GM19463 (cell line): Measurements from ENCODE around the gene UST.
"Not testable (repeated sequence)": the region's sequence is repeated elsewhere in the genome, so short reads cannot be mapped to it uniquely, and the experiment has no call there.

Source experiments
- ATAC-seq: cut with Tn5 transposase; IDR thresholded peaks from one replicate; pipeline ENCODE4 v1.9.1; 2021; ENCODE audit warnings: mild to moderate bottlenecking, moderate library complexity; ENCODE audit not compliant: unreplicated experiment

UST gene

DNA sequence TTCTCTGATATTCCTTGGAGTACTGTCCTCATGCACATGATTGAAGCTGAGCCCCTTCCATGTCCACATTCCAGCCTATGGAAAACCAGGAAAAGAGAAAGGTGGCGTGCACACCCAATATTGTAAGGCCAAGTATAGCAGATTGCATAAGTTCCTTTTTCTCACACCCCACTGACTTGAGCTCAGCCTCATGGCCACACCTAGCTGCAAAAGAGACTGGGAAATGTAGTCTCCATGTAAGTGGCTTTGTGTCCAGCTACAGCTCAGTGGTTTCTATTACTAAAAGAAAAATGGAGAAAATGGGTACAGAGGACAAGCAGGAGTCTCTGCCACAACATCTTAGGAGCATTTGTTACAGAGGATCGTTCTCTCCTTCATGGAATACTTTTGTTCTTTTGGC lies 10.8 kb upstream of the UST start:
- ATAC-seq = no peak

DNA sequence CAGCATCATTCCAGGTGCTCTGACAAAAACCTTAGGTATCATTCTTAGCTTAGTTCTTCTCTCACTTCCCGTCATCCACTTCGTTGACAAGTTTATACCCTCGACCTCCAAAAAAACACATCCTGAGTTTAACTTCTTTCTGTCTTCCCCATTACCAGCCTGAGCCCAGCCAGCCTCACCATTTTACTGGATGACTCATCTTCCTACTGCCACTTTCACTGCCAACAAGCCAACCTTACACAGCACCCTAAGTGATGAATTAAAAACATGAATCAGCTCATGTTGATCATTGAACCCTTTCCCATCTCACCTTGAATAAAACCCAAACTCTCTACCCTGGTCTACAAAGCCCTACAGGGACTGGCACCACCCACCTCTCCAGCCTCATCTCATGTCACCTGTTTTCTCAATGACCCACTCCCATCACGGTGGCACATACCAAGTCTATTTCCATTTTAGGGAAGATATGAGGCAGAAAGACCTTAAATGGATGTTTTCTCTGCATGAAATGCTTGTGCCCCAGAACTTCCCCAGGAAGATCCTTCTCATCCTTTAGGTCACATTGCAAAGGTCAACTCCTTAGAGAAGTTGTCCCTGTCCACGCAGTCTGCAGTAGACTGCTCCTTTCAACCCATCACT lies 9.9 kb upstream of the UST start:
- no peak for ATAC-seq

- no peak for ATAC-seq
Measured at GRCh38 chr6:148737806-148738205, 9.0 kb upstream of the UST start.

DNA sequence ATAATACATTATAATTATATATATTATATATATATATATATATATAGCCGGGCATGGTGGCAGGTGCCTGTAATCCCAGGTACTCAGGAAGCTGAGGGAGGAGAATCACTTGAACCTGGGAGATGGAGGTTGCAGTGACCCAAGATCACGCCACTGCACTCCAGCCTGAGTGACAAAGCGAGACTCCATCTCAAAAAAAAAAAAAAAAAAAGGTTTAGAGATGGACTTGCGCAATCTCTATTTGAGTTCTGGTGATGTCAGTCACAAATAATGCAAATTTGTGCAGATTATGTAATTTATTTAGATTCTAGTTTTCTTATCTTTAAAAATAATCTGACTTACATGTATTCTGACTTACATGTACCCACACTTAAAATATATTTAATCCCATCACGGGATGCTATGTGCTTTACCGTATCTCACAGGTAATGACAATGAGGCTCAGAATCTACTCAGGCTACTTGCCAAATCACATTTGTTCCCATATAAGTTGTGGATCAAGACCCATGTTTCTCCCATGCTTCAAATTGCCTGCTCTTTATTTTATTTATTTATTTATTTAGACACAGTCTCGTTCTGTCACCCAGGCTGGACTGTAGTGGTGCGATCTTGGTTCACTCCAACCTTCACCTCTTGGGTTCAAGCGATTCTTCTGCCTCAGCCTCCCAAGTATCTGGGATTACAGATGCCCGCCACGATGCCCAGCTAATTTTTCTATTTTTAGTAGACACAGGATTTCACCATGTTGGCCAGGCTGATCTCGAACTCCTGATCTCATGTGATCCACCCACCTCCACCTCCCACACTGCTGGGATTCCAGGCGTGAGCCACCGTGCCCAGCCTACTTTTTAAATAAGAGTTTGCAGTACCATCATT lies 7.6 kb upstream of the UST start:
- ATAC-seq = no peak

DNA sequence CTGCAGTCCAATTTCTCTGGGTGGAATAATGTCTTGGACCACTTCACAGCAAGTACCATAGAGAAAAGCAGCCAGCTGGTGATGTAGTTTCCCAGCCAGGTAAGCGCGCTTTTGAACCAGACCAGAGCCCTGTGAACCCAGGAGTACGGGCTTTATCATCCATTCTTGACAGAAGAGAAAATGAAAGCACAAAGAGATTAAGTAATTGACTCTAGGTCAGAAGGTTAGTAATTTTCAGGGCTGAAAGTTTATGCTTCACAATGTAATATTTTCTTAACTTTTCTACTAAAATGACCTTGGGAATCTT lies 7.1 kb upstream of the UST start:
- no peak for ATAC-seq

DNA sequence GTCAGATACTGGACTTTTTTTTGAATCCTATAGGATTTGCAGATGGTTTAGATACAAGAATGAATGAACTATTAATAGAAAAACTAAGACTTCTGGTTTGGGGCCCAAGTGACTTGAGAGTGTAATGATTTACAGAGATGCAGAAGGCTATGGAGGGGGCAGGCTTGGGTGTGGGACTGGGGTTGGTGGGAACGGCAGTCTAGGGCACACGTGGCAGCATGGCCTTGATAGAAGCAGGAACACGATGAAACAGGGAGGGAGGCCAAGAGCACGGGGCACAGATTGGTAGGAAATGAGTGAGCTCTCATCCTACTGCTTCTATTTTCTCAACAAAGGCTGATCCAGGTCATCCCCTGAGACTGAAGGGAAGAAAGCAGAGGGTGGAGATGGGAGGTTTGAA lies 3.4 kb upstream of the UST start:
- no peak for ATAC-seq

DNA sequence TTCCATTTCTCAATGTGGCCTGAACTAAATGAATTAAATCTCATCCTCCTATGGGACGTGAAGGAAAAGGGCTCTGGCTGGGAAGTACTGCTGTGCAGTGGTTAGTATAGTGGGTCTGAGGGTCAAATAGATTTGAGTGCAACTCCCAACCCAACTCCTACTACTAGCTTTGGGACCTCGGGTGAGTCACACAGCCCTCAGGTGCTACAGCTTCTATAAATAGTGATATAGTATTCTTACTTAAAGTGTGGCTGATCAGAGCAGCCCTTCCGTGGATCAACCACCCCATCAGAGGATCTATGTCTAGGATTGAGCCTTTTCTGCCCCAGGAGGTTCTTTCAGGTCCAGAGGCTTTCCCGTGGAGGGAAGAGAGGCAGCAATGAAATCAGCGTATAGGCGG lies 904 bp upstream of the UST start:
- ATAC-seq = no peak

DNA sequence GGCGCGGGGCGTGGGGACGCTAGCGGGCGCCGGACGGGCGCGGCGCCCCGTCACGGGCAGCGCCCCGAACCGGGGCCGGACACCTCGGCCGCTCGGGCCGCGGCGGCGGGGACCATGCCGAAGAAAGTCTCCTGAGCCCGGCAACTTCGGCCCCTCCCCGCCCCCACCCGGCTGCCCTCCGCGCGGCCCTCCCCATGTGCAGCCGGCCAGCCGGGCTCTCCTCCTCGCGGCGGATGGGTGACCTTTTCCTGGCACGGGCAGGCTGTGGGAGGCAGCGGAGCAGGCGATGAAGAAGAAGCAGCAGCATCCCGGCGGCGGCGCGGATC lies 278 bp downstream of the UST start:
- peak; percentile 24 for ATAC-seq

DNA sequence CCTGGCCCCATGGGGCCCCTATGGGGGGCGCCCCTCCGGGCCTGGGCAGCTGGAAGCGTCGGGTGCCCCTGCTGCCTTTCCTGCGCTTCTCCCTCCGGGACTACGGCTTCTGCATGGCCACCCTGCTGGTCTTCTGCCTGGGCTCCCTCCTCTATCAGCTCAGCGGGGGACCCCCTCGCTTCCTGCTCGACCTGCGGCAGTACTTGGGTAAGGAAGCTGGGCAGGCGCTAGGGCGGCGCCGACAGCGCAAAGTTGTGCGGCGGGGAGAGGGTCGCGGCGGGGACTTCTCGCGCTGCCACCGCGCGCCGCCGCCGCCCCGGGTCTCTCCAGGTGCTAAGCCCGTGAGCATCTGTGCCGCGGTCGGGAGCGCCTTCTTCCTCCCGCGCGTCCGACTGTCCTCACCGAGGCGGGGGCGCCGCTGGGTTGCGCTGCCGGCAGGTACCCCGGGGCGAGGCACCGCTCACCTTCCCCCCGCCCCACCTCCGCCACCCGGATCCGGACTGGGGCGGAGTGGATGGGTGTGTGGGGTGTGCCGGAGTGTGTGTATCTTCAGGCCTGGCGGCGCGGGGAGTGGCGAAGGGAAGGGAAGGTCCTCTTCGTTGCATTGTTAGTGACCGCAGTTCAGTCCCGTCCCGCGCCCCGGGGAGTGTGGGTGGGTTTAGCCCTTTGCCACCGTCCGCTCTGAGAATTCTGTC lies 788 bp downstream of the UST start:
- peak; percentile 23 for ATAC-seq

DNA sequence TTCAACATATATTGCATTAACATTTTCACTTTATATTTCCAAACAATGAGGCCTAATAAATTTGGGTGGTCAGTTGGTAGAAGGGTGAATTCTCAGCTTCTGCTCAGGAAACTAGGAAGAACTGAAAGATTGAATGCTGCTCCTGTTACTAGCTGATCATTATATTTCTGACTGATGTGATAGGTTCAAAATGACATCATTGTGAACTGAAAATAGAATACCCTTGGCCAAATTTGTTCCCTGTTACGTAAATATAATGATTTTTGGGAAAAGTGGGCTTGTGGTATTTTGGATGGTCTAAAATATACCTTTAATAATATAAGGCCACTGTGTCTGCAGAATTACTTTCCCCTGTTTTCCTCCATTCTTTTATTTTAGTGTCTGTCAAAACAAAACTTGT lies 2.8 kb downstream of the UST start:
- ATAC-seq = no peak

DNA sequence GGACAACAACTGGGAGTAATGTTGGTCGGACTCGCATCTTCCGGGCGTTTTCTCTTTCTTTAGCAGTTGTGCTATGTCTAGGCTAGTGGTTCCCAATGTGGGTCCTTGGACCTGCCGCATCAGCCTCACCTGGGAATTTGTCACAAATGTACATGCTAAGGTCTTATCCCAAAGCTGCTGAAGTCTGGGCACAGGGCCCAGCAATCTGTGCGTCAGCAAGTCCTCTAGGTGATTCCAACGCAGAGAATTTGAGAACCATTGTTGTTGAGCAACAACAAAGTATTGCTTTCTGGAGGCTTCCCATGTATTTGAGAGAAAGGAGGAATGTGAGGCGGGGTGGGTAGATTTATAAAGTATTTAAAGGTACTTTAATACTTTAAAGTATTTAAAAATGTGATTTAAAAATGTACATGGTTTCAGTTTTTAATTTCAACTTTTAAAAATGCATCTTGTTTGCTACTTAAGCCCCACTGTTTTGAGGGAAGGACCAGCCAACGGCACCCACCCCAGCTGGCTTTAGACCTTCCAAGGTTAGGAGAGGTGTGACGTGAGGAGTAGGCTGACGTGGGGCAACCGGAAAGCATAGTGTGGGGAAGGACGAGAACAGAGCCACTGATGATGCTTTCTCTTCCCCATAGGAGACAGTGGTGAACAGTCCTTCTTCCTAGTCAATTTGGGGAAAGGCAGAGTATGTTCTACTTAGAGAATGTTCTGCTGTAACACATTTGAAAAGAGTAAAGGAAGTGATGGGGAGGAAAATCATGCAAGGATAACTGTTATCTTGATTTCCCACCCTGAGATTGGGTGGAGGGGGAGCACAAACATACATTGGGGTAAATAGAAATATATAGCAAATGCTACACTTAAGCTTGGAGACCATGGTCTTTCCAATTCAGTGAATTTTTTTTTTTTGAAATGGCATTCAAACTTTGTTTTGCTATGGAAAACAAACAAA lies 4.3 kb downstream of the UST start:
- ATAC-seq = no peak

- ATAC-seq = no peak
Measured at GRCh38 chr6:148751793-148752170, 5.0 kb downstream of the UST start.

GRCh38 chr6:148755379-148755778 lies 8.5 kb downstream of the UST start:
- ATAC-seq = not testable (repeated sequence)

GRCh38 chr6:148757944-148758480 lies 11.2 kb downstream of the UST start:
- no peak for ATAC-seq

DNA sequence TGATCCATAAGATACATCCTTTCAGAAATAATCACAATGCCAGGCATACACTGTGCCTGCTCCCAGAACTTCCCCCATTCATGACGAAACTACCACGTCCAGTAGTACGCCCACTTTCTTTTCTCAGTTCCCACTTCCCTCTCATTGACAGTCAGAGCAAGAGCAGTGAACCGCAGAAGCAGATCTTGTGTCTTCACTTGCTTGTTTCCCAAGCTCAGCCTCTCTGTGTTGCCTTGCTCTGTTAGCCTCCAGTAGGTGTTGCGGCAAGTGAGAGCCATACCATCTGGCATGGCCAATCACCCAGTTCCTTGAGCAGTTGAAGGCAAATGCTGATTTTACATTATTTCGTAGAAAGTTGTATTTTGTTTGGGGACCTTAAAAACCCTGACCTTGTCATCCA lies 11.7 kb downstream of the UST start:
- peak; percentile 86 for ATAC-seq

DNA sequence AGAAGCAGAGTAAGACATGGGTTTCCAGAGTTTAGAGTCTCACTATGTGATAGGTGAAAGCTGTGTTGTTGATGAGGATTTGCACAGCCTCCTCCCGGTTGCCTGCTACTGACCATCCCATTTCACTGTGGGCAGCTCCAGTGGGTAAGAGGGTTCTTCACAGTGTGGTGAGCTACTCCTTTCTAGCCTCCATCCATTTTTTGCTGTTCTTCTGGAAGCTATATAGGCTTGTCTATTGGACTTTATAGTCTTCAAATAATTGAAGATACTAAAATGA lies 13.4 kb downstream of the UST start:
- ATAC-seq = no peak

DNA sequence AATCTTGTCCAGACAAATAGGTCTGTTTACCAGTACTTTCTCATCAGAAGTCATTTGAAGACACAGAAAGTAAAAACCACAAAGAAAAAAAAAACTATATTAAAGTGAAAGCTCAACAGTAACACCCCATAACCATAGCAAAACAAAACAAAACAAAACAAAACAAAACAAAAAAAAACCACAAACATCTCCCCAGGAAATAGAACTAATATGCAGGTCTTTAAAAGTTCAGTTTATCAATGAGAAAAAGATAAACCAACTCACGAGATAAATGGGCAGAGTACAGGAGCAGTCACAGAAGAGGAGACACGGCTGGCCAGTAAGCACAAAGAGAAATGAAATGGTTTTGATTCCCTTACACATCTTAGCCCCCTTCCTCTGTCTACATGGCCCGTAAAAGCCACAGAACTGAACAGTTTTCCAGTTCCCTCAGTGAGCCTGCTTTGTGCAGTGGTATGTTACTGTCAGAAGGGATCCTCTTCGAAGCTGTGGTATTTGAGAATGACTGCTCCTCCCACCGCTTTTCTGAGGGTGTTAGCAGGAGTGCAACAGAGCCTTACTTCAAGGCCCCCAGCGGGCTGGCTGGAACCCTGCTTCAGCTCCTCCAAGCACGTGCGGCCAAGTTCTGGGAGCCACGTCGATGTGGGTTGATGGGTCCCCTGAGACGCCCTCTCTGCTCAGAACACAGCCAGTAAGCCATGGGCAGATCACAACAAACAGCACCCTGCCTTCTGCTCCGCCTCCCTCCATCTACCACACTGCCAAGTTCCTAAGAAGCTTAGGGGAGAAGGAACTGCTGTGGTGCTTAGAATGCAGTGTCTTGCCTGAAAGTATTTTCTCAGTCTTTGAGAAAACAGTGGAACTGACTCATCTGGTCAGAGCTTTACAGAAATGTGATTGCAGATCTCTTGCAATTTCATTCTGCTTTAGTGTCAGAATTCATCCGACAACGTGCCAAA lies 14.0 kb downstream of the UST start:
- ATAC-seq = peak; percentile 33

DNA sequence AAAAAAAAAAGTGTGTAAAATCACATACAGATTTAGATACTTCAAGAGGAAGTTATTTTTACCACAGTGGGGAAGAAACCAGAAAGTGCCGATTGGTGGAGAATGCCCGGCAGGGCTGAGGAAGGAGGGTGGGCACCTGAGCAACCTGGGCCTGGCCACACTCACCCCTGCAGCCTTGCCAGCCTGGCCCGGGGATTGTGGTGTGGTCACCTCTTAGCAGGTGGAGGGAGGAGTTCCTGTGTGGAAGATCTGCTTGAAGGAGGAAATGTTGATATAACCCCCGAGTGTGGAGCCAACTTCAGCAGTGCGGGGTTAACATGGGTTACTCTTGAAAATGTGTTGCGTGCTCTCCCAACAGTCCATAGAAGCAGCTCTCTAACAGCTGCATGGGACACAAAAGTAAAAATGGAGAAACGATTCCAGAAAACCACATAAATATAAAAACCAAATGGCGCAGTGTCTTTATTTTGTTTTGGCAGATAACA lies 14.7 kb downstream of the UST start:
- ATAC-seq = no peak

- no peak for ATAC-seq
Measured at GRCh38 chr6:148762231-148762630, 15.4 kb downstream of the UST start.
